ENCODE data around the gene ZNF787.

The ZNF787 gene

GRCh38 chr19:56084835-56085536 is 36.1 kb downstream of the ZNF787 start:
- no peak for DNase-seq

- no peak for DNase-seq
Observed at GRCh38 chr19:56083668-56084067, 37.4 kb downstream of the ZNF787 start.

GRCh38 chr19:56080669-56081401 is 40.3 kb downstream of the ZNF787 start:
- DNase-seq = peak; percentile 65

- DNase-seq = no peak
Observed at GRCh38 chr19:56079609-56080008, 41.5 kb downstream of the ZNF787 start.

GRCh38 chr19:56076498-56076897 is 44.6 kb downstream of the ZNF787 start:
- DNase-seq = peak; percentile 42

GRCh38 chr19:56071151-56071550 is 49.9 kb downstream of the ZNF787 start:
- no peak for DNase-seq

GRCh38 chr19:56069642-56070041 is 51.5 kb downstream of the ZNF787 start:
- DNase-seq = no peak

- DNase-seq = peak; percentile 57
Observed at GRCh38 chr19:56066152-56067023, 54.7 kb downstream of the ZNF787 start.

GRCh38 chr19:56053596-56053995 is 67.5 kb downstream of the ZNF787 start:
- DNase-seq = no peak
